ENCODE data around the gene MTOR. TPM values are rescaled to one million over a fixed set of nuclear protein-coding genes. Genes with fewer than 3 reads are reported as not detected.
"Not testable (repeated sequence)": the region's sequence is repeated elsewhere in the genome, so short reads cannot be mapped to it uniquely, and the experiment has no call there.

MTOR gene
- total RNA-seq, 4 donors from 2014 or later: 32.9 to 43.7 (median 39.3) TPM

GRCh38 chr1:11180342-11180744 is 82.0 kb downstream of the MTOR start:
- TF ChIP-seq CTCF (IDR thresholded peaks at IDR 0.05): no peak
- no peak for TF ChIP-seq POLR2A (IDR thresholded peaks at IDR 0.05)
- TF ChIP-seq EP300 (IDR thresholded peaks at IDR 0.05): no peak
- no peak for TF ChIP-seq POLR2AphosphoS5 (IDR thresholded peaks at IDR 0.05)
- no peak for DNase-seq (ENCODE audit: low spot score in 2 of 2)
- Histone ChIP-seq H3K27me3 (no peaks in the 10 kb centered on the region), H3K4me3 (no peak overlapping the region), H3K36me3 (peaks cover 27% of the 10 kb centered on the region), H3K9me3 (no peaks in the 10 kb centered on the region), H3K27ac (no peak overlapping the region), H3K4me1 (no peaks in the 10 kb centered on the region)

GRCh38 chr1:11179749-11180148 is 82.6 kb downstream of the MTOR start:
- H3K27me3 ChIP-seq; H3K27ac ChIP-seq; H3K4me1 ChIP-seq; H3K4me3 ChIP-seq; DNase-seq (ENCODE audit: low spot score in 2 of 2); H3K9me3 ChIP-seq: not testable (repeated sequence)
- H3K36me3 ChIP-seq: peaks cover 23% of the 10 kb centered on the region
- WGBS: 77% methylated on average over 3 of the region's 3 CpGs

- H3K27ac ChIP-seq: no peak overlapping the region
- H3K36me3 ChIP-seq: peaks cover 17% of the 10 kb centered on the region
- H3K27me3 ChIP-seq: no peaks in the 10 kb centered on the region
- no peak overlapping the region for H3K4me3 ChIP-seq
- DNase-seq (ENCODE audit: low spot score in 2 of 2): no peak
- no peaks in the 10 kb centered on the region for H3K4me1 ChIP-seq
- TF ChIP-seq POLR2A (IDR thresholded peaks at IDR 0.05): no peak
- no peak for TF ChIP-seq CTCF (IDR thresholded peaks at IDR 0.05)
- no peak for TF ChIP-seq POLR2AphosphoS5 (IDR thresholded peaks at IDR 0.05)
- no peak for TF ChIP-seq EP300 (IDR thresholded peaks at IDR 0.05)
- H3K9me3 ChIP-seq: no peaks in the 10 kb centered on the region
Observed at GRCh38 chr1:11179125-11179524, 83.2 kb downstream of the MTOR start.

- Histone ChIP-seq H3K27ac (no peak overlapping the region), H3K4me3 (no peak overlapping the region), H3K4me1 (no peaks in the 10 kb centered on the region), H3K9me3 (no peaks in the 10 kb centered on the region), H3K27me3 (no peaks in the 10 kb centered on the region), H3K36me3 (peaks cover 14% of the 10 kb centered on the region)
- no peak for DNase-seq (ENCODE audit: low spot score in 2 of 2)
- TF ChIP-seq CTCF (IDR thresholded peaks at IDR 0.05): no peak
- no peak for TF ChIP-seq POLR2AphosphoS5 (IDR thresholded peaks at IDR 0.05)
- no peak for TF ChIP-seq EP300 (IDR thresholded peaks at IDR 0.05)
- no peak for TF ChIP-seq POLR2A (IDR thresholded peaks at IDR 0.05)
- 36% methylated on average over 5 of the region's 7 CpGs for WGBS
Observed at GRCh38 chr1:11178021-11179015, 84.0 kb downstream of the MTOR start.

- H3K36me3 ChIP-seq: peaks cover 10% of the 10 kb centered on the region
- no peaks in the 10 kb centered on the region for H3K4me1 ChIP-seq
- H3K9me3 ChIP-seq: no peaks in the 10 kb centered on the region
- no peak for TF ChIP-seq POLR2AphosphoS5 (IDR thresholded peaks at IDR 0.05)
- no peak for TF ChIP-seq CTCF (IDR thresholded peaks at IDR 0.05)
- TF ChIP-seq EP300 (IDR thresholded peaks at IDR 0.05): no peak
- no peak for TF ChIP-seq POLR2A (IDR thresholded peaks at IDR 0.05)
- no peak for DNase-seq (ENCODE audit: low spot score in 2 of 2)
- WGBS: 86% methylated on average over 11 of the region's 11 CpGs
- H3K27me3 ChIP-seq: no peaks in the 10 kb centered on the region
- H3K4me3 ChIP-seq: no peak overlapping the region
- H3K27ac ChIP-seq: no peak overlapping the region
Observed at GRCh38 chr1:11176081-11176706, 86.2 kb downstream of the MTOR start.

All from suprapubic skin (tissue), 4 donors.